ENCODE data around the gene CYP27C1. TPM values are rescaled to one million over a fixed set of nuclear protein-coding genes. Genes with fewer than 3 reads are reported as not detected.
"Not testable (repeated sequence)": the region's sequence is repeated elsewhere in the genome, so short reads cannot be mapped to it uniquely, and the experiment has no call there.

Gene CYP27C1
- total and polyA plus RNA-seq, 4 donors: 0.02 to 0.14 (median 0.07) TPM

- Histone ChIP-seq H3K36me3 (ENCODE audit: control insufficient read depth in 4 of 4, insufficient read depth in 3 of 4, low read depth in 1 of 4, low read length in 3 of 4) (no peaks in the 10 kb centered on the region), H3K4me3 (ENCODE audit: low read depth in 1 of 3, low read length in 3 of 3) (no peak overlapping the region), H3K27me3 (ENCODE audit: control insufficient read depth in 4 of 4, insufficient read depth in 4 of 4, low read length in 3 of 4) (peaks cover 0 to 2% (median 0%) of the 10 kb centered on the region in 4 donors), H3K27ac (ENCODE audit: low read depth in 1 of 2, low read length in 2 of 2) (no peak overlapping the region), H3K9ac (ENCODE audit: low read depth in 1 of 2, low read length in 2 of 2) (no peak overlapping the region), H3K9me3 (ENCODE audit: control insufficient read depth in 4 of 4, low read length in 3 of 4) (no peaks in the 10 kb centered on the region), H3K4me1 (ENCODE audit: control insufficient read depth in 4 of 4, insufficient read depth in 4 of 4, low read length in 3 of 4) (peaks cover 4 to 13% (median 10%) of the 10 kb centered on the region in 4 donors)
- TF ChIP-seq RXRA (IDR thresholded peaks at IDR 0.05) (no peak), REST (IDR thresholded peaks at IDR 0.05) (no peak), ATF3 (IDR thresholded peaks at IDR 0.05) (no peak), HNF4A (conservative IDR thresholded peaks at IDR 0.05) (no peak), HNF4G (IDR thresholded peaks at IDR 0.05) (no peak), MAX (IDR thresholded peaks at IDR 0.05) (no peak), TAF1 (conservative IDR thresholded peaks at IDR 0.05) (no peak)
- no peak for DNase-seq (ENCODE audit: low spot score)
- WGBS: 95% methylated on average over 2 of the region's 2 CpGs
Measured at GRCh38 chr2:127216095-127216494, 4.0 kb downstream of the CYP27C1 start.

DNA sequence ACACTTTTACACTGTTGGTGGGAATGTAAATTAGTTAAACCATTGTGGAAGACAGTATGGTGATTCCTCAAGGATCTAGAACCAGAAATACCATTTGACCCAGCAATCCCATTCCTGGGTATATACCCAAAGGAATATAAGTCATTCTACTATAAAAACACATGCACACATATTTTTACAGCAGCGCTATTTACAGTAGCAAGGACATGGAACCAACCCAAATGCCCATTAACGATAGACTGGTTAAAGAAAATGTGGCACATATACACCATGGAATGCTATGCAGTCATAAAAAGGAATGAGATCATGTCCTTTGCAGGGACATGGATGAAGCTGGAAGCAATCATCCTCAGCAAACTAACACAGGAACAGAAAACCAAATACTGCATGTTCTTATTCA lies 5.9 kb downstream of the CYP27C1 start:
- not testable (repeated sequence) for DNase-seq (ENCODE audit: low spot score); H3K9me3 ChIP-seq (ENCODE audit: control insufficient read depth in 4 of 4, low read length in 3 of 4); H3K36me3 ChIP-seq (ENCODE audit: control insufficient read depth in 4 of 4, insufficient read depth in 3 of 4, low read depth in 1 of 4, low read length in 3 of 4); H3K4me3 ChIP-seq (ENCODE audit: low read depth in 1 of 3, low read length in 3 of 3); H3K27me3 ChIP-seq (ENCODE audit: control insufficient read depth in 4 of 4, insufficient read depth in 4 of 4, low read length in 3 of 4); H3K9ac ChIP-seq (ENCODE audit: low read depth in 1 of 2, low read length in 2 of 2); H3K27ac ChIP-seq (ENCODE audit: low read depth in 1 of 2, low read length in 2 of 2); H3K4me1 ChIP-seq (ENCODE audit: control insufficient read depth in 4 of 4, insufficient read depth in 4 of 4, low read length in 3 of 4)
- 97% methylated on average over 2 of the region's 2 CpGs for WGBS

DNA sequence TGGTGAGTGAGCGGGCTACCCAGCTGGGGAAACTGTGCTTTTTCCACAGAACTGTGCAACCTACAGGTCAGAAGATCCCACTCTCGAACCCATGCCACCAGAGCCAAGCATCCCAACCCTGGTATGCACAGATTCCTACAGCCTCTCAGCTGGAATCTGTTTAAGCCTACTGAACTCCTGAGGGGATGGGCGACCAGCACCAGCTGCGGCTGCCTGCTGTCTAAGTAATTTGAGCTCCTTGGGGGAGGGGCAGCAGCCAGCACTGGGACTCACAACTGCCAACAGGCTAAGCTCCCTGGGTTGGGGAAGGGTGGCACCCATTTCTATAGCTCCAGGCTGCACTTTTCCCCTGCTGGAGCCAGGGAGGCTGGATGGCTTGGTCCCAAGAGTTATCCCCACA lies 11.8 kb downstream of the CYP27C1 start:
- Histone ChIP-seq H3K9me3 (ENCODE audit: control insufficient read depth in 4 of 4, low read length in 3 of 4) (no peaks in the 10 kb centered on the region), H3K4me1 (ENCODE audit: control insufficient read depth in 4 of 4, insufficient read depth in 4 of 4, low read length in 3 of 4) (no peaks in the 10 kb centered on the region), H3K27me3 (ENCODE audit: control insufficient read depth in 4 of 4, insufficient read depth in 4 of 4, low read length in 3 of 4) (no peaks in the 10 kb centered on the region), H3K9ac (ENCODE audit: low read depth in 1 of 2, low read length in 2 of 2) (no peak overlapping the region), H3K4me3 (ENCODE audit: low read depth in 1 of 3, low read length in 3 of 3) (no peak overlapping the region), H3K27ac (ENCODE audit: low read depth in 1 of 2, low read length in 2 of 2) (no peak overlapping the region), H3K36me3 (ENCODE audit: control insufficient read depth in 4 of 4, insufficient read depth in 3 of 4, low read depth in 1 of 4, low read length in 3 of 4) (no peaks in the 10 kb centered on the region)
- 86% methylated on average over 4 of the region's 4 CpGs for WGBS
- TF ChIP-seq HNF4A (conservative IDR thresholded peaks at IDR 0.05) (no peak), EGR1 (IDR thresholded peaks at IDR 0.05; ENCODE audit: low read depth in 2 of 2) (no peak), REST (IDR thresholded peaks at IDR 0.05) (no peak), TAF1 (conservative IDR thresholded peaks at IDR 0.05) (no peak), NR2F2 (IDR thresholded peaks at IDR 0.05) (no peak), JUND (IDR thresholded peaks at IDR 0.05) (no peak), HNF4G (IDR thresholded peaks at IDR 0.05) (no peak)
- TF ChIP-seq, protein P1, sequence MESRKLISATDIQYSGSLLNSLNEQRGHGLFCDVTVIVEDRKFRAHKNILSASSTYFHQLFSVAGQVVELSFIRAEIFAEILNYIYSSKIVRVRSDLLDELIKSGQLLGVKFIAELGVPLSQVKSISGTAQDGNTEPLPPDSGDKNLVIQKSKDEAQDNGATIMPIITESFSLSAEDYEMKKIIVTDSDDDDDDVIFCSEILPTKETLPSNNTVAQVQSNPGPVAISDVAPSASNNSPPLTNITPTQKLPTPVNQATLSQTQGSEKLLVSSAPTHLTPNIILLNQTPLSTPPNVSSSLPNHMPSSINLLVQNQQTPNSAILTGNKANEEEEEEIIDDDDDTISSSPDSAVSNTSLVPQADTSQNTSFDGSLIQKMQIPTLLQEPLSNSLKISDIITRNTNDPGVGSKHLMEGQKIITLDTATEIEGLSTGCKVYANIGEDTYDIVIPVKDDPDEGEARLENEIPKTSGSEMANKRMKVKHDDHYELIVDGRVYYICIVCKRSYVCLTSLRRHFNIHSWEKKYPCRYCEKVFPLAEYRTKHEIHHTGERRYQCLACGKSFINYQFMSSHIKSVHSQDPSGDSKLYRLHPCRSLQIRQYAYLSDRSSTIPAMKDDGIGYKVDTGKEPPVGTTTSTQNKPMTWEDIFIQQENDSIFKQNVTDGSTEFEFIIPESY (IDR thresholded peaks at IDR 0.05): no peak
- no peak for DNase-seq (ENCODE audit: low spot score)

Measured in liver (tissue), 9 donors.